ENCODE data around the gene ADGRB3. TPM values are rescaled to one million over a fixed set of nuclear protein-coding genes. Genes with fewer than 3 reads are reported as not detected.
"Not testable (repeated sequence)": the region's sequence is repeated elsewhere in the genome, so short reads cannot be mapped to it uniquely, and the experiment has no call there.

The ADGRB3 gene
- total RNA-seq, 2 experiments from 2014 or later: not detected

DNA sequence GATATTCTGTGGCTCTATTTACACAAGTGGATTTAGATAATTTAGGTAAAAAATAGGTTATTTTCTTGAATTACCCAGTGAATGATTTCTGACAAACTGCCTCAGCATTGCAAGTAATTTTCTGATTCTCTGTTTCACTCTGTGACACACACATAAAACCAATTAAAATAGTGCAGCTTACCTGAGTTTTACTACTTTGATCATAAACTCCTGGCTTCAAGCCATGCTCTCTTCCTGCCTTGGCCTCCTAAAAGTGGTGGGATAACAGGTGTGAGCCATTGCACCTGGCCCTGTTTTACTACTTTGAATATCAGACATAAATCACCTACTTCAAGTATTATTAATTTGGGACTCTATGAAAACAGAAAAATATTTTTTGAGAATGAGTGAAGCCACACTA is 462.9 kb downstream of the ADGRB3 start:
- H3K27me3 Mint-ChIP-seq: no peaks in the 10 kb centered on the region
- no peaks in the 10 kb centered on the region for H3K9me3 Mint-ChIP-seq
- H3K4me1 Mint-ChIP-seq: no peaks in the 10 kb centered on the region

GRCh38 chr6:69098910-69099309 is 463.8 kb downstream of the ADGRB3 start:
- no peaks in the 10 kb centered on the region for H3K9me3 Mint-ChIP-seq
- no peak overlapping the region for H3K4me3 Mint-ChIP-seq
- no peaks in the 10 kb centered on the region for H3K27me3 Mint-ChIP-seq
- POLR2A ChIA-PET: no interaction called here
- H3K36me3 Mint-ChIP-seq (ENCODE audit: low read depth): no peaks in the 10 kb centered on the region
- DNase-seq: no peak
- no peak overlapping the region for H3K27ac Mint-ChIP-seq
- CTCF ChIA-PET: no interaction called here
- H3K4me1 Mint-ChIP-seq: no peaks in the 10 kb centered on the region

More for the DNA sequence above, 462.9 kb downstream of the ADGRB3 start:
- ChIA-PET CTCF (no interaction called here), POLR2A (no interaction called here)
- H3K36me3 Mint-ChIP-seq (ENCODE audit: low read depth): no peaks in the 10 kb centered on the region
- H3K27ac Mint-ChIP-seq: no peak overlapping the region
- DNase-seq: no peak
- no peak overlapping the region for H3K4me3 Mint-ChIP-seq

GRCh38 chr6:69100772-69101171 is 465.7 kb downstream of the ADGRB3 start:
- CTCF ChIA-PET: no interaction called here
- POLR2A ChIA-PET: no interaction called here

DNA sequence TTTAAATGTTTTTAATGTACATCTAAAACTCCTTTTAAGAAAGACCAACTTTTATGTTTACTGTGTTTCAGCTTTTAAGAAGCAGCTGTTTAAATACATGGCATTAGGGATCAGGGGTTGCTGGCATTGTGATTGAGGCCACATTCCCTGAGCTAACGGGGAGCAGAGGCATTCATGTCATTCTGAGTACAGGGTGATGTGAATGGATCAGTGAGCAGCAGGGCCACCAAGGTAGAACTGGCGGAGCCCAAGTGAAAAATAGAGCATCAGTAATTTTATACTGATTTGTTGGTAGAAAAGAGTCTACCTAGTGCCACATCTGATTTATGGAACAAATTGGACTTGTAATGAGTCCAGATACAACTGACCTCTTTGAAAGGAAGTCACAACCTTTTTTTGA is 467.3 kb downstream of the ADGRB3 start:
- POLR2A ChIA-PET: no interaction called here
- Mint-ChIP-seq H3K27ac (no peak overlapping the region), H3K4me1 (no peaks in the 10 kb centered on the region), H3K27me3 (no peaks in the 10 kb centered on the region), H3K4me3 (no peak overlapping the region), H3K36me3 (ENCODE audit: low read depth) (no peaks in the 10 kb centered on the region), H3K9me3 (no peaks in the 10 kb centered on the region)
- no peak for DNase-seq
- CTCF ChIA-PET: no interaction called here

More at GRCh38 chr6:69100772-69101171, 465.7 kb downstream of the ADGRB3 start:
- Mint-ChIP-seq H3K4me1 (no peaks in the 10 kb centered on the region), H3K9me3 (no peaks in the 10 kb centered on the region), H3K36me3 (ENCODE audit: low read depth) (no peaks in the 10 kb centered on the region), H3K27ac (no peak overlapping the region), H3K27me3 (no peaks in the 10 kb centered on the region), H3K4me3 (no peak overlapping the region)
- no peak for DNase-seq

DNA sequence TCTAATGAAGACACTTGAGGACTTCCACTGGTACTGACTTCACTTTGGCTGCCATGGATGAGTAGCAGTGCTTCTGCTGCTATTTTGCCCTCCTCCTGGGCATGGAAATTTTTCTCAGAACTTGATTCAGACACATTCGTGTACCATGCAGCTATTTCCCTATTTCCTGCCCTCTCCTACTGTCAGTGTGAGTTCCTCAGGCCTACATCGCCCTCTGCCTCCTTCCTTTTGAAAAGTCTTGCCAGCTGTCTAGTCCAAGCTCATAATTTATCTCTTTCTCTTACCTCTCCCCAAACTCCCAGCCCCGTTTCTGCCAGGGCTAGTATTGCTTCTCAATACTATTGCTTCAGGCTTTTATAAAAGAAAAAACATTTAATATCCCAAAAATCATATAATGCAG is 470.2 kb downstream of the ADGRB3 start:
- ChIA-PET POLR2A (no interaction called here), CTCF (no interaction called here)
- Mint-ChIP-seq H3K4me3 (no peak overlapping the region), H3K27ac (no peak overlapping the region), H3K9me3 (no peaks in the 10 kb centered on the region), H3K27me3 (no peaks in the 10 kb centered on the region), H3K36me3 (ENCODE audit: low read depth) (no peaks in the 10 kb centered on the region), H3K4me1 (no peaks in the 10 kb centered on the region)
- DNase-seq: no peak

- H3K27ac Mint-ChIP-seq: no peak overlapping the region
- H3K4me3 Mint-ChIP-seq: no peak overlapping the region
- H3K9me3 Mint-ChIP-seq: no peaks in the 10 kb centered on the region
- H3K27me3 Mint-ChIP-seq: no peaks in the 10 kb centered on the region
- CTCF ChIA-PET: no interaction called here
- POLR2A ChIA-PET: no interaction called here
- DNase-seq: no peak
- no peaks in the 10 kb centered on the region for H3K36me3 Mint-ChIP-seq (ENCODE audit: low read depth)
- no peaks in the 10 kb centered on the region for H3K4me1 Mint-ChIP-seq
These were observed 471.4 kb downstream of the ADGRB3 start for GRCh38 chr6:69106511-69106910.

GRCh38 chr6:69111301-69111700 is 476.2 kb downstream of the ADGRB3 start:
- H3K36me3 Mint-ChIP-seq (ENCODE audit: low read depth): no peaks in the 10 kb centered on the region
- H3K4me1 Mint-ChIP-seq: no peaks in the 10 kb centered on the region
- no peak overlapping the region for H3K27ac Mint-ChIP-seq
- no peak for DNase-seq
- no peaks in the 10 kb centered on the region for H3K9me3 Mint-ChIP-seq
- CTCF ChIA-PET: no interaction called here
- no peak overlapping the region for H3K4me3 Mint-ChIP-seq
- POLR2A ChIA-PET: no interaction called here
- no peaks in the 10 kb centered on the region for H3K27me3 Mint-ChIP-seq

DNA sequence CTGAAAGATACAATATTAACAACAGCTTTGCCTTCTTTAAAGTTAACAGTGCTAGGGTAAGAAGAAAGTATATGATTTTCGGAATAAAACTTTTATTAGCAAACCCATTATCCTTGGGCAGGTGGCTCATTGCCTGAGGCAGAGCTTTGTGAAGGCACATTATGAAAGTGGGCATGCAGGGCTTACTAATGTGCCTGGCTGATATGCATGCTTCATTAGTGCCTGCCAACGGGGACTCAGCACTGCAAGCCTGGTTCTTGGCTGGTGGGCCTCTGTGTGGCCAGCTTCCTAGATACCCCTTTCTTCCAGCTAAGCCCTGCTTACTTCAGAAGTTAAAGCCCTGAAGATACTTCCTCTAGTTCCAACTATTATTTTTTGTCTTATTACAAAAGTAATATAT is 481.6 kb downstream of the ADGRB3 start:
- ChIA-PET CTCF (no interaction called here), POLR2A (no interaction called here)
- Mint-ChIP-seq H3K36me3 (ENCODE audit: low read depth) (no peaks in the 10 kb centered on the region), H3K27ac (no peak overlapping the region), H3K4me1 (no peaks in the 10 kb centered on the region), H3K9me3 (peaks cover 4% of the 10 kb centered on the region), H3K4me3 (no peak overlapping the region), H3K27me3 (no peaks in the 10 kb centered on the region)
- no peak for DNase-seq

GRCh38 chr6:69121461-69122406 is 486.7 kb downstream of the ADGRB3 start:
- H3K36me3 Mint-ChIP-seq (ENCODE audit: low read depth); H3K9me3 Mint-ChIP-seq; H3K27ac Mint-ChIP-seq; CTCF ChIA-PET; POLR2A ChIA-PET; H3K4me1 Mint-ChIP-seq; H3K4me3 Mint-ChIP-seq; DNase-seq; H3K27me3 Mint-ChIP-seq: not testable (repeated sequence)

- H3K27me3 Mint-ChIP-seq: no peaks in the 10 kb centered on the region
- ChIA-PET POLR2A (no interaction called here), CTCF (no interaction called here)
- H3K36me3 Mint-ChIP-seq (ENCODE audit: low read depth): no peaks in the 10 kb centered on the region
- DNase-seq: no peak
- no peak overlapping the region for H3K27ac Mint-ChIP-seq
- H3K4me3 Mint-ChIP-seq: no peak overlapping the region
- peaks cover 4% of the 10 kb centered on the region for H3K9me3 Mint-ChIP-seq
- no peaks in the 10 kb centered on the region for H3K4me1 Mint-ChIP-seq
These were observed 487.3 kb downstream of the ADGRB3 start for GRCh38 chr6:69122407-69122773.

DNA sequence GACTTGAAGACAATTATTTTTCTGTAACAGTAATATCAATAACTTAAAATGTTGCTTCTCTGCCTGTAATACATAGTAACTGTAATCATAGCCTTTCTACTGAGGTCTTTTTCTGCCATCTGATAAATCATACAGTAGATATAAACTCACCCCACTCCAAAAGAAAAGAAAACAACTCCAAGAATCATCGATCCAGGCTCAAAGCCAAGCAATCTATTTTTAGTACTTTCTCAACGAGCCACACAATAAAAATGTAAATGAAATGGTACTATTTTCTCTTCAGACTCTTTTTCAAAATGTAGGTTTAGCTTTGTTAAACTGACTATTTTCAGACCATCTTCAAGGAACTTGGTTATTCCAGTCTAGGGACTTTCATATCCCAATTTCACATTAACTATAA is 493.3 kb downstream of the ADGRB3 start:
- H3K9me3 Mint-ChIP-seq: no peaks in the 10 kb centered on the region
- H3K36me3 Mint-ChIP-seq (ENCODE audit: low read depth): no peaks in the 10 kb centered on the region
- H3K27ac Mint-ChIP-seq: no peak overlapping the region
- H3K4me3 Mint-ChIP-seq: no peak overlapping the region
- ChIA-PET POLR2A (no interaction called here), CTCF (no interaction called here)
- no peaks in the 10 kb centered on the region for H3K27me3 Mint-ChIP-seq
- no peaks in the 10 kb centered on the region for H3K4me1 Mint-ChIP-seq
- DNase-seq: no peak

DNA sequence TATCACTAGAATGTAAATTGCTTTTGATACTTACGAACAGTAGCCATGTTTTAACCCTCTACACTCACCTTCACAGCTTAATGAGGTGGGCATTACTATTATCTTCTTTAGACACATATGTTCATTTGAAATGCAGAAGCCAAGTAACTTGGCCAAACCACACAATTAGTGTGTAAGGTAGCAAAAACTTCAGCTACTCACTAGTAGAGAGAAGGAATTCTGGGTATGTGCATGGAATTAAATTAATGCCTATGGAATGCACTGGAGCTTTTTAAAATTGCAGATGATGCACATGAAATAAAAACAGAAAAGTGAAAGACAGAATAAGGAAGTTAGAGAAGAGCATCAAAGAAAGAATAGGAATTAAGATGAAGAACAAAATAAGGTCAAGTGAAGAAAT is 494.0 kb downstream of the ADGRB3 start:
- Mint-ChIP-seq H3K27ac (no peak overlapping the region), H3K4me3 (no peak overlapping the region), H3K36me3 (ENCODE audit: low read depth) (no peaks in the 10 kb centered on the region), H3K4me1 (no peaks in the 10 kb centered on the region), H3K9me3 (no peaks in the 10 kb centered on the region), H3K27me3 (no peaks in the 10 kb centered on the region)
- DNase-seq: no peak
- ChIA-PET CTCF (no interaction called here), POLR2A (no interaction called here)

DNA sequence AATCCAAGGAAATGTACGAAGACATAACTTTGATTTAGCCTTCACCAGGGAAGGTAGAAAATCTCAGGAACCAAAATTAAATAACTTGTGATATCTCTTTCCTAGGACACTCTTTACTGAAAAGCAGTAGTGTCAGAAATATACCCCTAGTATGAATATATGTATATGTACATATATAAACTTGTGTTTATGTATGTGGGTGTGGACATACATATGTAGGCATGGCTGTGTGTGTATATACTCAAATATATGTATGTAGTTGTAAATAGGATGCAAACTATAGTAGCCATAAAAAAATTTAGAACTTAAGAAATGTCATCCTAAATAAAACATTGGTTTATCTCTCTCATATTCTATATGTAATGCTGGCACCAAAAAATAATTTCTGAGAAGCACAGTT is 500.8 kb downstream of the ADGRB3 start:
- no peak overlapping the region for H3K4me3 Mint-ChIP-seq
- H3K27ac Mint-ChIP-seq: no peak overlapping the region
- DNase-seq: no peak
- H3K27me3 Mint-ChIP-seq: no peaks in the 10 kb centered on the region
- POLR2A ChIA-PET: no interaction called here
- CTCF ChIA-PET: no interaction called here
- no peaks in the 10 kb centered on the region for H3K4me1 Mint-ChIP-seq
- no peaks in the 10 kb centered on the region for H3K36me3 Mint-ChIP-seq (ENCODE audit: low read depth)
- no peaks in the 10 kb centered on the region for H3K9me3 Mint-ChIP-seq

GRCh38 chr6:69138148-69138547 is 503.1 kb downstream of the ADGRB3 start:
- CTCF ChIA-PET: no interaction called here
- Mint-ChIP-seq H3K9me3 (no peaks in the 10 kb centered on the region), H3K4me3 (no peak overlapping the region), H3K27ac (no peak overlapping the region), H3K4me1 (no peaks in the 10 kb centered on the region), H3K36me3 (ENCODE audit: low read depth) (no peaks in the 10 kb centered on the region), H3K27me3 (no peaks in the 10 kb centered on the region)
- POLR2A ChIA-PET: no interaction called here
- no peak for DNase-seq
